ENCODE measurements around the gene TNFRSF1B.

TNFRSF1B gene

DNA sequence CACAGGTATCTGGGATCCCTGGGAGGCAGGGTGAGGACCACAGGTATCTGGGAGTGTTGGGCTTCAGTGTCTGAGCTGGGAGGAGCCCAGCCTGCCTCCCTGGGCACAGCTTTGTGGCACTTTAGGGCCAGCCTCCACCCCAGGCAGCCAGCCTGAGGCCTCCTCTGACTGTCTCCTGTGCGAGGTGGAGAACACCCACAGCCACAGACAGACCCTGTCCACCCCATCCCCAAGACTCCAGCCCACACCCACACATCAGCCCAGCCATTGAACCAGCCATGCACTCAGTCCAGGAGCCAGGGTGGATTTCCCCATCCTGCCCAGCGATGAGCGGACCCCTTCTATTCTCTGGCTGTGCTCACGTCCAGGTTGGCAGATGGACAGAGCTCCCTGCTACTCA is 21.8 kb upstream of the TNFRSF1B start:
- TF ChIP-seq, protein P1, sequence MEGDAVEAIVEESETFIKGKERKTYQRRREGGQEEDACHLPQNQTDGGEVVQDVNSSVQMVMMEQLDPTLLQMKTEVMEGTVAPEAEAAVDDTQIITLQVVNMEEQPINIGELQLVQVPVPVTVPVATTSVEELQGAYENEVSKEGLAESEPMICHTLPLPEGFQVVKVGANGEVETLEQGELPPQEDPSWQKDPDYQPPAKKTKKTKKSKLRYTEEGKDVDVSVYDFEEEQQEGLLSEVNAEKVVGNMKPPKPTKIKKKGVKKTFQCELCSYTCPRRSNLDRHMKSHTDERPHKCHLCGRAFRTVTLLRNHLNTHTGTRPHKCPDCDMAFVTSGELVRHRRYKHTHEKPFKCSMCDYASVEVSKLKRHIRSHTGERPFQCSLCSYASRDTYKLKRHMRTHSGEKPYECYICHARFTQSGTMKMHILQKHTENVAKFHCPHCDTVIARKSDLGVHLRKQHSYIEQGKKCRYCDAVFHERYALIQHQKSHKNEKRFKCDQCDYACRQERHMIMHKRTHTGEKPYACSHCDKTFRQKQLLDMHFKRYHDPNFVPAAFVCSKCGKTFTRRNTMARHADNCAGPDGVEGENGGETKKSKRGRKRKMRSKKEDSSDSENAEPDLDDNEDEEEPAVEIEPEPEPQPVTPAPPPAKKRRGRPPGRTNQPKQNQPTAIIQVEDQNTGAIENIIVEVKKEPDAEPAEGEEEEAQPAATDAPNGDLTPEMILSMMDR (IDR thresholded peaks at IDR 0.05; ENCODE audit: extremely low read depth, insufficient read depth, missing control alignments): no peak
- in situ Hi-C loops (cut with MboI; ENCODE audit: low pct_unique_long_range_greater_than_20kb, low sequenced_read_pairs, unreplicated experiment): loop anchor here (25.0 kb wide), 1 partner anchor 467 kb away; the partner anchor contains the start of gene DHRS3
- DNase-seq (ENCODE audit: low spot score): no peak

- TF ChIP-seq, protein P1 (IDR thresholded peaks at IDR 0.05; ENCODE audit: extremely low read depth, insufficient read depth, missing control alignments): no peak
- in situ Hi-C loops (cut with MboI; ENCODE audit: low pct_unique_long_range_greater_than_20kb, low sequenced_read_pairs, unreplicated experiment): loop anchor here (25.0 kb wide), 1 partner anchor 467 kb away; the partner anchor contains the start of gene DHRS3
- no peak for DNase-seq (ENCODE audit: low spot score)
Observed at GRCh38 chr1:12145616-12146342, 21.0 kb upstream of the TNFRSF1B start.

DNA sequence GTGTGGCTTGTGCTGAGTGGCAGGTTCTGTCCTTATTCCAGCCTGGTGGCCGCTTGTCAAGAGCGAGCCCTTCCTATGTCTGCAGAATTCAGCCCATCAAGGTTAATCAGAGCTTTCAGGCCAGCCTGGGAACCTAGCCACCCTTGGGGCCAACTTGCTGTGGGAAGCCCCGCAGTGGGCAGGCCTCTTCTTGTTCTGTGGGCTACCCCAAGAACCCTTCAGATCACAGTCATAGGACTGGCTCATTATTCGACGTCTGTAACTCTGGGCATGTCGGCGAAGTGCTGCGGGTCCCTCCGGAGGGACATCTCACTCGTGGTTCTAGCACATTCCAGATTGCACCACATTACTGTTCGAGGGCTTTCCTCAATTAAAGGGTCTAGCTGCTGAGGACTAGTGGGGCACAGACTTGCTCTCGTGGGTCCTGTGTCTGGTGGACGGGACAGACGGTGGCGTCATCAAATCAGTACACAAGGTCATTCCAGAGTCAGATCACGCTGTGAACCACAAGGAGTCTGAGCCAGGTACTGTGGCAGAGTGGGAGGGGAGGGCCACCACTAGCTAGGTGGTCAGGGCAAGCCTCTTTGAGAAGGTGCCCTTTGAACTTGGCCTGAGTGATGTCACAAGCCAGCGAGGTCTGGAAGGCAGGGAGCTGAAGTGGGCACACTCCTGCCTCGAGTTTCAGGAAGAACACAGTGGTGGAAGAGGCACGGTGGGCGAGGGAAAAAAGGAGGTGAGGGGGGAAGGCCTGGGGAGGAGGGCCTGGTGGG is 20.3 kb upstream of the TNFRSF1B start:
- in situ Hi-C loops (cut with MboI; ENCODE audit: low pct_unique_long_range_greater_than_20kb, low sequenced_read_pairs, unreplicated experiment): loop anchor here (25.0 kb wide), 1 partner anchor 466 kb away; the partner anchor contains the start of gene DHRS3
- DNase-seq (ENCODE audit: low spot score): no peak
- TF ChIP-seq, protein P1 (IDR thresholded peaks at IDR 0.05; ENCODE audit: extremely low read depth, insufficient read depth, missing control alignments): no peak

DNA sequence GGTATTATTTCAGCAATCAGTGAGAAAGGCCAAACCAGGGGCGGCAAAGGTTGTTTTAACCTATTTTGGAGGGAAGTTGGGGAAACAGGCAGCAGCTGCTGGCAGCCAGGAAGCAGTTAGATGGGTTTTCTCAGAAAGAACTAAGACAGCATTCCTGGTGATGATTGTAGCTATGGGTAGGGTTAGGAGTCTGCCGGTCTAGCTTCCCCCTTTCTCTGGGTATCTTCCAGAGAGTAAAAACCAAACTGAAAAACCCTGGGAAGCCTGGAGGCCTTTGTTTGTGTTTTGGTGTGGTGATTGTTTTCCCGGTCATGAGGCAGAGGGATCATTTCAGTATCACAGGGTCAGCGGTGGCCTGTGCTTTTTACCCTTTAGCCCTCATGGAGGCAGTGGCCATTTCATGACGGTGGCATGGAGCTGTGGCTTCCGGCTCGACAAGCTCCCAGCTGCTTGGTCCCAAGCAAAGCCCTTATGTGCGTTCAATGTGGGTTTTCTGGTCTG is 19.5 kb upstream of the TNFRSF1B start:
- in situ Hi-C loops (cut with MboI; ENCODE audit: low pct_unique_long_range_greater_than_20kb, low sequenced_read_pairs, unreplicated experiment): loop anchor here (25.0 kb wide), 1 partner anchor 465 kb away; the partner anchor contains the start of gene DHRS3
- TF ChIP-seq, protein P1 (IDR thresholded peaks at IDR 0.05; ENCODE audit: extremely low read depth, insufficient read depth, missing control alignments): no peak
- DNase-seq (ENCODE audit: low spot score): no peak

- in situ Hi-C loops (cut with MboI; ENCODE audit: low pct_unique_long_range_greater_than_20kb, low sequenced_read_pairs, unreplicated experiment): loop anchor here (25.0 kb wide), 1 partner anchor 464 kb away; the partner anchor contains the start of gene DHRS3
- TF ChIP-seq, protein P1 (IDR thresholded peaks at IDR 0.05; ENCODE audit: extremely low read depth, insufficient read depth, missing control alignments): no peak
- no peak for DNase-seq (ENCODE audit: low spot score)
Observed at GRCh38 chr1:12148160-12148957, 18.4 kb upstream of the TNFRSF1B start.

All from GM13977 (cell line).